HepG2 (cell line): ENCODE data around the gene GPX2. TPM values are rescaled to one million over a fixed set of nuclear protein-coding genes. Genes with fewer than 3 reads are reported as not detected.

Experiments
- ARNT2 ChIP-seq: sonication (generic); formaldehyde crosslinking; IDR thresholded peaks from 2 replicates; pipeline ENCODE4 v1.8.0; 2022; ENCODE audit warnings: mild to moderate bottlenecking, low read depth, missing genetic modification reagents, moderate library complexity
- ASH2L ChIP-seq: fragments of 300-600, 200-600 bp; sonication (generic); IDR thresholded peaks from 2 replicates; pipeline ENCODE4 v1.7.0; 2017; ENCODE audit warnings: low read depth, mild to moderate bottlenecking, moderate library complexity, mixed read lengths, low read length; ENCODE audit not compliant: insufficient read length
- BRD4 ChIP-seq: sonication (generic); formaldehyde crosslinking; IDR thresholded peaks from 2 replicates; pipeline ENCODE4 v1.4.0; 2020; ENCODE audit warnings: missing genetic modification reagents
- DRAP1 ChIP-seq: IDR thresholded peaks from 2 replicates; pipeline ENCODE4 v1.6.1; 2016; ENCODE audit warnings: missing genetic modification reagents, missing compliant biosample characterization
- FOSL1 ChIP-seq: sonication (generic); formaldehyde crosslinking; IDR thresholded peaks from 2 replicates; pipeline ENCODE4 v1.9.0; 2021; ENCODE audit warnings: missing genetic modification reagents, borderline replicate concordance
- GLI4 ChIP-seq: sonication (generic); formaldehyde crosslinking; IDR thresholded peaks from 2 replicates; pipeline ENCODE4 v1.5.1; 2020; ENCODE audit warnings: missing genetic modification reagents, mild to moderate bottlenecking, moderate library complexity, borderline replicate concordance
- HES4 ChIP-seq: sonication (generic); formaldehyde crosslinking; IDR thresholded peaks from 2 replicates; pipeline ENCODE4 v1.9.0; 2021; ENCODE audit warnings: mild to moderate bottlenecking, missing genetic modification reagents, borderline replicate concordance
- NR2C2 ChIP-seq: sonication (generic); formaldehyde crosslinking; IDR thresholded peaks from 2 replicates; pipeline ENCODE4 v1.4.0; 2020; ENCODE audit warnings: missing genetic modification reagents, mild to moderate bottlenecking, moderate library complexity, borderline replicate concordance
- NRL ChIP-seq: sonication (generic); formaldehyde crosslinking; IDR thresholded peaks from 2 replicates; pipeline ENCODE4 v1.5.0; 2020; ENCODE audit warnings: missing genetic modification reagents, mild to moderate bottlenecking, moderate library complexity, borderline replicate concordance
- PHF5A ChIP-seq: IDR thresholded peaks from one replicate; pipeline ENCODE4 v1.6.1; 2018; ENCODE audit warnings: low read depth, missing genetic modification reagents; ENCODE audit not compliant: unreplicated experiment
- PRPF4 ChIP-seq: fragments of 200-400 bp; formaldehyde crosslinking; IDR thresholded peaks from 2 replicates; pipeline ENCODE4 v1.6.1; 2016; ENCODE audit warnings: low read length, low read depth; ENCODE audit not compliant: poor library complexity, severe bottlenecking
- RBFOX2 ChIP-seq: fragments of 200-400 bp; formaldehyde crosslinking; IDR thresholded peaks from 2 replicates; pipeline ENCODE4 v1.6.1; 2017; ENCODE audit warnings: low read depth, mild to moderate bottlenecking, low read length
- REPIN1 ChIP-seq: sonication (generic); formaldehyde crosslinking; IDR thresholded peaks from 2 replicates; pipeline ENCODE4 v1.8.0; 2022; ENCODE audit warnings: missing genetic modification reagents, low read depth, mild to moderate bottlenecking, borderline replicate concordance
- SSRP1 ChIP-seq: IDR thresholded peaks from 2 replicates; pipeline ENCODE4 v1.6.1; 2016; ENCODE audit warnings: control low read depth
- TP53 ChIP-seq: sonication (generic); formaldehyde crosslinking; conservative IDR thresholded peaks from 2 replicates; pipeline ENCODE4 v1.4.0; 2020; ENCODE audit warnings: missing genetic modification reagents
- ZBTB7A ChIP-seq: sonication (generic); formaldehyde crosslinking; IDR thresholded peaks from 2 replicates; pipeline ENCODE4 v1.8.0; 2022; ENCODE audit warnings: mild to moderate bottlenecking, missing genetic modification reagents
- ZFP1 ChIP-seq: IDR thresholded peaks from 2 replicates; pipeline ENCODE4 v1.6.1; 2016
- ZMAT3 ChIP-seq: sonication (generic); formaldehyde crosslinking; conservative IDR thresholded peaks from 2 replicates; pipeline ENCODE4 v1.7.0; 2021; ENCODE audit warnings: missing genetic modification reagents
- ZNF274 ChIP-seq: sonication (generic); formaldehyde crosslinking; IDR thresholded peaks from 2 replicates; pipeline ENCODE4 v1.5.1; 2020; ENCODE audit warnings: mild to moderate bottlenecking, missing genetic modification reagents
- ZNF280B ChIP-seq: sonication (generic); formaldehyde crosslinking; IDR thresholded peaks from 2 replicates; pipeline ENCODE4 v1.5.0; 2020; ENCODE audit warnings: missing genetic modification reagents, mild to moderate bottlenecking, borderline replicate concordance
- ZNF441 ChIP-seq: sonication (generic); formaldehyde crosslinking; IDR thresholded peaks from 2 replicates; pipeline ENCODE4 v1.7.0; 2021; ENCODE audit warnings: missing genetic modification reagents, borderline replicate concordance
- ZNF672 ChIP-seq: sonication (generic); formaldehyde crosslinking; IDR thresholded peaks from 2 replicates; pipeline ENCODE4 v1.8.1; 2022; ENCODE audit warnings: missing genetic modification reagents
- polyA plus RNA-seq, 8 experiments: library from polyadenylated mRNA; depleted of rRNA in 3 of 8; stranded (reverse) in 7 of 8; unstranded in 1 of 8; fragments of >200 nt; fragmentation: Illumina TruSeq in 4 of 8; extraction: Trizol in 4 of 8; gene quantifications; 2 replicates each; pipeline versions ENCODE4 v1.2.1 to v1.2.3, GENCODE V29; 2011 to 2016; ENCODE audit warnings: low read depth in 4 of 8, missing spikeins in 1 of 8, mixed read lengths in 1 of 8; ENCODE audit not compliant: insufficient read depth in 1 of 8
- total RNA-seq, 5 experiments: library from RNA; depleted of rRNA; stranded (reverse); fragments of >200 nt; fragmentation: Illumina TruSeq; extraction: Trizol; gene quantifications; 2 replicates each; pipeline ENCODE4 v1.2.3, GENCODE V29; 2016; ENCODE audit warnings: low read depth in 1 of 5
- TF ChIP-seq, protein P1 (sequence below): sonication (generic); formaldehyde crosslinking; conservative IDR thresholded peaks from 2 replicates; pipeline ENCODE4 v1.8.0; 2022; ENCODE audit warnings: mild to moderate bottlenecking, moderate library complexity, missing genetic modification reagents
- TF ChIP-seq, protein P2 (sequence below): sonication (generic); formaldehyde crosslinking; IDR thresholded peaks from 2 replicates; pipeline ENCODE4 v1.8.0; 2022; ENCODE audit warnings: missing genetic modification reagents, low read depth, mild to moderate bottlenecking, borderline replicate concordance
- TF ChIP-seq, protein P3 (sequence below): IDR thresholded peaks from 2 replicates; pipeline ENCODE4 v1.6.1; 2016; ENCODE audit warnings: low read depth, control low read depth

GPX2 gene
- total and polyA plus RNA-seq, 2 of the 13 experiments (the other 11 are each of a cell fraction or from before 2014, with no cell fraction given) = 526 to 674 TPM

DNA sequence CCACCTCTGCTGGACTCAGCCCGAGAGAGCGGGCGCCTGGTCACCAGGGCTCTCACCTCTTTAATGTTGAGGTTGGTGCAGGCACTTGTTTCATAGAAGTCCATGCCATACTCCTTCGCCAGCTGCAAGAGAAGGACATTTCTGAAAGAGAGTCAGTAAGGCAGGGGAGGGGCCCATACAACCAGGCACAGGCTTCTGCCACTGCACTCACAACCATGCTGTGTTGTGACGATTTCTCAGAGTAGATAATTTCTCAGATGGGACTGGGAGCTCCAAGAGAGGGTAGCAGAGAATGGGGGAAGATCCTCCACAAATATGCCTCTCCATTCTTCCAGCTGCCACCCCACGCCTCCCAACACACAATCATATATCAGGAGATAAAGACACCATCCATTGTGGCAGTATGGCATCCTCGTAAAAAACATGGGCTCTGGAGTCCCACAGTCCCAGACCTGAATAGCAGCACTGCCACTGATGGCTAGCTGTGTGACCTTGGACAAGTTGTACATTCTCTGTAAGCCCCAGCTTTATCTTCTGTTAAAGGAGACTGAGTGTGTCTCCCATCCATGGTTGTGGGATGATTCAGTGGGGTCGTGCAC is 6.2 kb upstream of the GPX2 start (continued):
- TF ChIP-seq, protein P1, sequence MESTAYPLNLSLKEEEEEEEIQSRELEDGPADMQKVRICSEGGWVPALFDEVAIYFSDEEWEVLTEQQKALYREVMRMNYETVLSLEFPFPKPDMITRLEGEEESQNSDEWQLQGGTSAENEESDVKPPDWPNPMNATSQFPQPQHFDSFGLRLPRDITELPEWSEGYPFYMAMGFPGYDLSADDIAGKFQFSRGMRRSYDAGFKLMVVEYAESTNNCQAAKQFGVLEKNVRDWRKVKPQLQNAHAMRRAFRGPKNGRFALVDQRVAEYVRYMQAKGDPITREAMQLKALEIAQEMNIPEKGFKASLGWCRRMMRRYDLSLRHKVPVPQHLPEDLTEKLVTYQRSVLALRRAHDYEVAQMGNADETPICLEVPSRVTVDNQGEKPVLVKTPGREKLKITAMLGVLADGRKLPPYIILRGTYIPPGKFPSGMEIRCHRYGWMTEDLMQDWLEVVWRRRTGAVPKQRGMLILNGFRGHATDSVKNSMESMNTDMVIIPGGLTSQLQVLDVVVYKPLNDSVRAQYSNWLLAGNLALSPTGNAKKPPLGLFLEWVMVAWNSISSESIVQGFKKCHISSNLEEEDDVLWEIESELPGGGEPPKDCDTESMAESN (CRISPR knock-in tag) = no peak
- TF ChIP-seq NR2C2 (CRISPR knock-in tag) (peak; percentile 43; the same call in 1 of the 2 replicates), HES4 (CRISPR knock-in tag) (0 out of 2 replicates have a peak, but pooled peaks have one; percentile 1), ASH2L (peak; percentile 37), ZFP1 (CRISPR knock-in tag) (no peak), RBFOX2 (0 out of 2 replicates have a peak, but pooled peaks have one; percentile 4), NRL (CRISPR knock-in tag) (peak; percentile 9; the same call in 1 of the 2 replicates), SSRP1 (CRISPR knock-in tag) (no peak), ZBTB7A (CRISPR knock-in tag) (no peak), PRPF4 (no peak), ZNF280B (CRISPR knock-in tag) (no peak), ZMAT3 (CRISPR knock-in tag) (peak; percentile 10; the same call in 1 of the 2 replicates), GLI4 (CRISPR knock-in tag) (peak; percentile 59; the same call in 1 of the 2 replicates), PHF5A (CRISPR knock-in tag) (peak; percentile 27), TP53 (CRISPR knock-in tag) (no peak), ZNF274 (0 out of 2 replicates have a peak, but pooled peaks have one; percentile 33), REPIN1 (0 out of 2 replicates have a peak, but pooled peaks have one; percentile 46), ARNT2 (CRISPR knock-in tag) (0 out of 2 replicates have a peak, but pooled peaks have one; percentile 4), BRD4 (CRISPR knock-in tag) (no peak), DRAP1 (CRISPR knock-in tag) (peak; percentile 8; the same call in 1 of the 2 replicates), FOSL1 (CRISPR knock-in tag) (no peak), ZNF672 (CRISPR knock-in tag) (no peak), ZNF441 (CRISPR knock-in tag) (0 out of 2 replicates have a peak, but pooled peaks have one; percentile 2)
- TF ChIP-seq, protein P2, sequence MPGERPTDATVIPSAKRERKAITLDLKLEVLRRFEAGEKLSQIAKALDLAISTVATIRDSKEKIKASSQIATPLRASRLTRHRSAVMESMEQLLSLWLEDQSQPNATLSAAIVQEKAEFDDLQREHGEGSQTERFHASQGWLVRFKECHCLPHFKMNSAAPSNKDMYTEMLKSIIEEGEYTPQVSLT = no peak
- TF ChIP-seq, protein P3, sequence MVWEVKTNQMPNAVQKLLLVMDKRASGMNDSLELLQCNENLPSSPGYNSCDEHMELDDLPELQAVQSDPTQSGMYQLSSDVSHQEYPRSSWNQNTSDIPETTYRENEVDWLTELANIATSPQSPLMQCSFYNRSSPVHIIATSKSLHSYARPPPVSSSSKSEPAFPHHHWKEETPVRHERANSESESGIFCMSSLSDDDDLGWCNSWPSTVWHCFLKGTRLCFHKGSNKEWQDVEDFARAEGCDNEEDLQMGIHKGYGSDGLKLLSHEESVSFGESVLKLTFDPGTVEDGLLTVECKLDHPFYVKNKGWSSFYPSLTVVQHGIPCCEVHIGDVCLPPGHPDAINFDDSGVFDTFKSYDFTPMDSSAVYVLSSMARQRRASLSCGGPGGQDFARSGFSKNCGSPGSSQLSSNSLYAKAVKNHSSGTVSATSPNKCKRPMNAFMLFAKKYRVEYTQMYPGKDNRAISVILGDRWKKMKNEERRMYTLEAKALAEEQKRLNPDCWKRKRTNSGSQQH (CRISPR knock-in tag) = peak; percentile 13; the same call in 1 of the 2 replicates
